GM23338 (cell line): Measurements from ENCODE around the gene CAD. TPM values are rescaled to one million over a fixed set of nuclear protein-coding genes. Genes with fewer than 3 reads are reported as not detected.
A peak's percentile ranks its signal among the peaks of the same experiment; 100 is the strongest.

Source experiments
- ATAC-seq: fragments of 200-7000 bp; cut with Tn5 transposase; 3 replicates; pipeline ENCODE4 v1.9.1; 2020
- DNase-seq: peaks from one replicate; pipeline ENCODE4 v3.0.0-alpha.2; 2015; ENCODE audit warnings: low spot score
- H2AFZ ChIP-seq: fragments of 200-600 bp; sonication (generic); 2 replicates; pipeline ENCODE4 v1.8.0; 2016; ENCODE audit warnings: antibody characterized with exemption, mild to moderate bottlenecking, moderate library complexity
- H3F3A ChIP-seq: fragments of 200-600 bp; sonication (generic); replicated peaks from 2 replicates; pipeline ENCODE4 v1.8.0; 2017; ENCODE audit warnings: antibody characterized with exemption, mixed run types, low read depth
- H3K27ac ChIP-seq: fragments of 200-600 bp; sonication (generic); 2 replicates; pipeline ENCODE4 v1.6.1; 2016; ENCODE audit warnings: low read depth
- H3K27me3 ChIP-seq: fragments of 200-600 bp; sonication (generic); 2 replicates; pipeline ENCODE4 v1.8.0; 2016; ENCODE audit warnings: mild to moderate bottlenecking, mixed run types, moderate library complexity; ENCODE audit not compliant: insufficient read depth
- H3K36me3 ChIP-seq: fragments of 200-600 bp; sonication (generic); 2 replicates; pipeline ENCODE4 v1.8.0; 2016; ENCODE audit warnings: mild to moderate bottlenecking; ENCODE audit not compliant: insufficient read depth
- H3K4me1 ChIP-seq: fragments of 200-600 bp; sonication (generic); 2 replicates; pipeline ENCODE4 v1.8.0; 2016; ENCODE audit warnings: mild to moderate bottlenecking, moderate library complexity; ENCODE audit not compliant: insufficient read depth
- H3K4me2 ChIP-seq: fragments of 200-600 bp; sonication (generic); 2 replicates; pipeline ENCODE4 v1.7.1; 2017; ENCODE audit warnings: mixed run types
- H3K4me3 ChIP-seq: fragments of 200-600 bp; sonication (generic); 2 replicates; pipeline ENCODE4 v1.6.1; 2016; ENCODE audit warnings: mixed run types
- H3K79me2 ChIP-seq: fragments of 200-600 bp; sonication (generic); replicated peaks from 2 replicates; pipeline ENCODE4 v1.8.0; 2017; ENCODE audit warnings: mild to moderate bottlenecking; ENCODE audit not compliant: insufficient read depth
- H3K9me2 ChIP-seq: fragments of 200-600 bp; sonication (generic); 2 replicates; pipeline ENCODE4 v1.8.0; 2017; ENCODE audit not compliant: insufficient read depth
- H4K20me1 ChIP-seq: fragments of 200-600 bp; sonication (generic); replicated peaks from 2 replicates; pipeline ENCODE4 v1.8.0; 2017; ENCODE audit warnings: mild to moderate bottlenecking; ENCODE audit not compliant: insufficient read depth
- H3K27ac Mint-ChIP-seq: 2 replicates; pipeline ENCODE4 v1.8.0; 2020; ENCODE audit warnings: inconsistent platforms, mild to moderate bottlenecking, moderate library complexity, mixed read lengths
- H3K27me3 Mint-ChIP-seq: 3 replicates; pipeline ENCODE4 v1.8.0; 2022; ENCODE audit warnings: low read depth, mild to moderate bottlenecking, moderate library complexity, mixed read lengths, inconsistent platforms; ENCODE audit not compliant: insufficient read depth, poor library complexity
- H3K36me3 Mint-ChIP-seq: 3 replicates; pipeline ENCODE4 v1.8.0; 2021; ENCODE audit warnings: low read depth, mild to moderate bottlenecking, inconsistent platforms, moderate library complexity, mixed read lengths
- H3K4me1 Mint-ChIP-seq: 3 replicates; pipeline ENCODE4 v1.8.0; 2020; ENCODE audit warnings: mild to moderate bottlenecking, inconsistent platforms, mixed read lengths
- H3K4me3 Mint-ChIP-seq: 3 replicates; pipeline ENCODE4 v1.8.0; 2021; ENCODE audit warnings: moderate library complexity, mild to moderate bottlenecking, inconsistent platforms, mixed read lengths
- H3K9me3 Mint-ChIP-seq: 3 replicates; pipeline ENCODE4 v1.8.0; 2020; ENCODE audit warnings: moderate library complexity, mild to moderate bottlenecking, inconsistent platforms, mixed read lengths
- CREB1 ChIP-seq: fragments of 250-450 bp; sonication (Bioruptor Pico); IDR thresholded peaks from 2 replicates; pipeline ENCODE4 v1.5.0; 2020; ENCODE audit warnings: low read depth, mild to moderate bottlenecking, moderate library complexity
- EZH2 ChIP-seq: fragments of 200-600 bp; sonication (generic); IDR thresholded peaks from one replicate; pipeline ENCODE4 v1.8.0; 2017; ENCODE audit warnings: antibody characterized with exemption, mild to moderate bottlenecking, low read depth; ENCODE audit not compliant: unreplicated experiment
- EZH2phosphoT487 ChIP-seq: fragments of 200-600 bp; sonication (generic); IDR thresholded peaks from one replicate; pipeline ENCODE4 v1.8.1; 2018; ENCODE audit warnings: antibody characterized with exemption; ENCODE audit not compliant: unreplicated experiment
- JUNB ChIP-seq: IDR thresholded peaks from one replicate; pipeline ENCODE4 v1.6.1; 2016; ENCODE audit warnings: antibody characterized with exemption; ENCODE audit not compliant: unreplicated experiment
- NANOG ChIP-seq: IDR thresholded peaks from 2 replicates; pipeline ENCODE4 v1.6.1; 2016; ENCODE audit warnings: antibody characterized with exemption, borderline replicate concordance
- POLR2AphosphoS5 ChIP-seq: IDR thresholded peaks from 2 replicates; pipeline ENCODE4 v1.6.1; 2016; ENCODE audit warnings: antibody characterized with exemption, low read depth
- STAT1 ChIP-seq: IDR thresholded peaks from one replicate; pipeline ENCODE4 v1.6.1; 2016; ENCODE audit warnings: antibody characterized with exemption; ENCODE audit not compliant: unreplicated experiment
- ZNF114 ChIP-seq: fragments of 250-450 bp; sonication (Bioruptor Pico); IDR thresholded peaks from 2 replicates; pipeline ENCODE4 v1.5.0; 2020; ENCODE audit warnings: mild to moderate bottlenecking, moderate library complexity
- ZNF331 ChIP-seq: fragments of 250-450 bp; sonication (Bioruptor Pico); IDR thresholded peaks from 2 replicates; pipeline ENCODE4 v1.5.0; 2020; ENCODE audit warnings: low read depth, mild to moderate bottlenecking, moderate library complexity
- polyA plus RNA-seq: library from polyadenylated mRNA; unstranded; fragments of >200 nt; fragmentation: Nextera tagmentation; extraction: Ambion mirVana; gene quantifications from 2 replicates; pipeline ENCODE4 v1.2.1, GENCODE V29; 2016
- total RNA-seq: library from RNA; depleted of rRNA; stranded (reverse); fragments of >200 nt; shearing (Covaris generic); gene quantifications from 2 replicates; pipeline ENCODE4 v1.2.3, GENCODE V29; 2014
- TF ChIP-seq, protein P1 (sequence below), 2 experiments: fragments of 200-600 bp in 1 of 2; sonication (generic) in 1 of 2; conservative IDR thresholded peaks; 2 replicates each; pipeline versions ENCODE4 v1.5.1 to v1.6.1; 2016 to 2017; ENCODE audit warnings: antibody characterized with exemption in 2 of 2, low read depth in 2 of 2, mild to moderate bottlenecking in 2 of 2, moderate library complexity in 1 of 2
- TF ChIP-seq, protein P2 (sequence below): IDR thresholded peaks from 2 replicates; pipeline ENCODE4 v1.6.1; 2016; ENCODE audit warnings: antibody characterized with exemption

CAD gene
- total and polyA plus RNA-seq, 2 experiments from 2014 or later: 38.1 to 147 TPM

DNA sequence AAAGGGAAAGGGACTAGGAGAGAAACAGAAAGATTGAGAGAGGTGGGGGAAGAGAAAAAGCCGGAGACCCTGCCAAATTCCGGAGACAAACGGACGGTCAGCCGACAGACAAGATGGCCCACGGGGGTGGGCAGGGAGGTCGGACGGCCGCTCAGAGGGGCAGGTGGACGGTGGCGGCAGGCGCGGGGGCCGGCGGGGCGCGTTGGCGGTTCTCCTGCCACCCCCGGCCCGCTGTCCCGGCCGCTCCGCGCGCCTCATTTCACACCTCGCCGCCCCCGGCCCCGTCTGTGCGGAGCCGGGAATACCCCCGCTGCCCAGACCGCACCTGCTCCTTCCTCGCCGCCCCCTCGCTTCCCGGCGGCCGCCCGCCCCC, 44.7 kb downstream of the CAD start:
- H3K4me1 ChIP-seq: peaks cover 17% of the 10 kb centered on the region
- Mint-ChIP-seq H3K36me3 (no peaks in the 10 kb centered on the region; the same call in 2 of the 3 replicates), H3K4me1 (peaks cover 23% of the 10 kb centered on the region), H3K4me3 (peak overlapping the region; percentile 82), H3K27ac (no peak overlapping the region), H3K9me3 (no peaks in the 10 kb centered on the region), H3K27me3 (peaks cover 47% of the 10 kb centered on the region)
- H4K20me1 ChIP-seq: no peaks in the 10 kb centered on the region; the same call in 1 of the 2 replicates
- H3K4me2 ChIP-seq: peak overlapping the region; percentile 98
- no peak overlapping the region for H3K27ac ChIP-seq
- H3F3A ChIP-seq: 0 out of 2 replicates have a peak, but pooled peaks cover 9% of the 10 kb centered on the region
- peak; percentile 1; the same call in 2 of the 3 replicates for ATAC-seq
- no peaks in the 10 kb centered on the region for H3K79me2 ChIP-seq
- peak overlapping the region; percentile 82 for H3K4me3 ChIP-seq
- TF ChIP-seq EZH2: peak; percentile 60
- peak; percentile 47 for TF ChIP-seq EZH2phosphoT487
- no peak for TF ChIP-seq ZNF331 (CRISPR knock-in tag)
- TF ChIP-seq, protein P1, sequence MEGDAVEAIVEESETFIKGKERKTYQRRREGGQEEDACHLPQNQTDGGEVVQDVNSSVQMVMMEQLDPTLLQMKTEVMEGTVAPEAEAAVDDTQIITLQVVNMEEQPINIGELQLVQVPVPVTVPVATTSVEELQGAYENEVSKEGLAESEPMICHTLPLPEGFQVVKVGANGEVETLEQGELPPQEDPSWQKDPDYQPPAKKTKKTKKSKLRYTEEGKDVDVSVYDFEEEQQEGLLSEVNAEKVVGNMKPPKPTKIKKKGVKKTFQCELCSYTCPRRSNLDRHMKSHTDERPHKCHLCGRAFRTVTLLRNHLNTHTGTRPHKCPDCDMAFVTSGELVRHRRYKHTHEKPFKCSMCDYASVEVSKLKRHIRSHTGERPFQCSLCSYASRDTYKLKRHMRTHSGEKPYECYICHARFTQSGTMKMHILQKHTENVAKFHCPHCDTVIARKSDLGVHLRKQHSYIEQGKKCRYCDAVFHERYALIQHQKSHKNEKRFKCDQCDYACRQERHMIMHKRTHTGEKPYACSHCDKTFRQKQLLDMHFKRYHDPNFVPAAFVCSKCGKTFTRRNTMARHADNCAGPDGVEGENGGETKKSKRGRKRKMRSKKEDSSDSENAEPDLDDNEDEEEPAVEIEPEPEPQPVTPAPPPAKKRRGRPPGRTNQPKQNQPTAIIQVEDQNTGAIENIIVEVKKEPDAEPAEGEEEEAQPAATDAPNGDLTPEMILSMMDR (conservative IDR thresholded peaks at IDR 0.05; ENCODE audit: low read depth in 2 of 2): no peak
- peaks cover 72% of the 10 kb centered on the region for H3K27me3 ChIP-seq
- H3K36me3 ChIP-seq: no peaks in the 10 kb centered on the region
- DNase-seq: no peak
- H2AFZ ChIP-seq: peak overlapping the region; percentile 32; the same call in 1 of the 2 replicates
- H3K9me2 ChIP-seq: no peaks in the 10 kb centered on the region

DNA sequence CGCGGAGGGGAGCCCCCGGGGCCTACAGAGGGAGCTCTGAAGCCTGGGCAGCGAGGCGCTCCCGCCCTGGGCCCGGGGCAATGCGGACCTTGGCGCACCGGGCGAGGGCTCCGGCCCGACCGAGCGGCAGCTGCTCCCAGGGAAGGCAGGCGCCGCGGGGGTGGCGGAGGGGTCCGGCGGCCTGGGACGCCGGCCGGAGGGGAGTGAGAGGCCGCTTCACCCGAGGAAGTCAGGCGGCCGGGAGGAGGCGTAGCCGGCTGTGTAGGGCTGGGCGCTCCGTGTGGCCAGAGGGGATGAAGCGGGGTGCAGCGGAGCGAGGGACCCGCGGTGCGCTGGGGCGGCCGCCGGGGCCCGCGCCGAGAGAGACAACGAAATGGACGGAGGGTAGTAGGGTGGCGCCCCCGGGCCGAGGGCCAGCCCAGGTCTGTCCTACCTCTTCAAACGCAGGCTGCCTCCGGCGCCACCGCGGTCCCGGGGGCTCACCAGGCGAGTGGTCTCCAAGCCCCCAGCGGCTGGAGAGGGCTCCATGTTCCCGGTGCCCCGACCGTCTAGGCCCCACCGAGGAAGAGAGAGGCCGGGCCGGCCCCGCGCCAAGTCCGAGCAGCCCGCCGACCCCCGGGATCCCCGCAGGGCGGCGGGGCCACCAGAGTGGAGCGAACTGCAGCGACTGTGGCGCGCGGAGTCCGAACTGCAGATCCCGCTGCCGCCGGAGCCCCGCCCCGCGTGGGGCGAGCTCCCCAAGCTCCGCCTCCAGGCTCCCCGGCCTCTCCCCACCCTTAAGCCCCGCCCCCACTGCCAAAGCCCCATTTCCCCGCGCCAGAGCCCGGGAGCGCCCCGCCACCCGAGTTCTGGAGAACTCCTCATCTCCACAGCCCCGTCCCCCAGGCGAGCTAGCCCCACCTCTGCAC, 45.5 kb downstream of the CAD start, which contains the start of gene SLC30A3:
Gene SLC30A3 (minus strand): TSS at position 669 of the 908 bp plus-strand sequence. CDS start 141 bp downstream, at position 528.
- Histone ChIP-seq H3K4me3 (peak within 1 kb of the TSS; percentile 82), H3K4me2 (peak within 1 kb of the TSS; percentile 98), H3K27me3 (peaks cover 78% of the 10 kb centered on the region), H3K27ac (no peak within 1 kb of the TSS), H3F3A (0 out of 2 replicates have a peak, but pooled peaks cover 9% of the 10 kb centered on the region), H4K20me1 (no peaks in the 10 kb centered on the region; the same call in 1 of the 2 replicates), H2AFZ (peak within 1 kb of the TSS; percentile 99), H3K79me2 (no peaks in the 10 kb centered on the region), H3K36me3 (no peaks in the 10 kb centered on the region), H3K4me1 (peaks cover 17% of the 10 kb centered on the region), H3K9me2 (no peaks in the 10 kb centered on the region)
- peak; percentile 48 for ATAC-seq
- Mint-ChIP-seq H3K27ac (no peak within 1 kb of the TSS), H3K4me3 (peak within 1 kb of the TSS; percentile 82), H3K36me3 (no peaks in the 10 kb centered on the region; the same call in 2 of the 3 replicates), H3K9me3 (no peaks in the 10 kb centered on the region), H3K4me1 (peaks cover 23% of the 10 kb centered on the region), H3K27me3 (peaks cover 47% of the 10 kb centered on the region)
- peak; percentile 74 for DNase-seq
- no peak for TF ChIP-seq EZH2phosphoT487
- TF ChIP-seq POLR2AphosphoS5: peak; percentile 46
- no peak for TF ChIP-seq STAT1
- TF ChIP-seq ZNF114 (CRISPR knock-in tag): no peak
- TF ChIP-seq, protein P2, sequence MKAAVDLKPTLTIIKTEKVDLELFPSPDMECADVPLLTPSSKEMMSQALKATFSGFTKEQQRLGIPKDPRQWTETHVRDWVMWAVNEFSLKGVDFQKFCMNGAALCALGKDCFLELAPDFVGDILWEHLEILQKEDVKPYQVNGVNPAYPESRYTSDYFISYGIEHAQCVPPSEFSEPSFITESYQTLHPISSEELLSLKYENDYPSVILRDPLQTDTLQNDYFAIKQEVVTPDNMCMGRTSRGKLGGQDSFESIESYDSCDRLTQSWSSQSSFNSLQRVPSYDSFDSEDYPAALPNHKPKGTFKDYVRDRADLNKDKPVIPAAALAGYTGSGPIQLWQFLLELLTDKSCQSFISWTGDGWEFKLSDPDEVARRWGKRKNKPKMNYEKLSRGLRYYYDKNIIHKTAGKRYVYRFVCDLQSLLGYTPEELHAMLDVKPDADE: no peak
- TF ChIP-seq, protein P1 (conservative IDR thresholded peaks at IDR 0.05; ENCODE audit: low read depth in 2 of 2): no peak
- no peak for TF ChIP-seq NANOG
- no peak for TF ChIP-seq CREB1 (CRISPR knock-in tag)
- TF ChIP-seq JUNB: no peak
